HFFc6 (cell line): ENCODE data around the gene PAK4. TPM values are rescaled to one million over a fixed set of nuclear protein-coding genes. Genes with fewer than 3 reads are reported as not detected.

Source experiments
- DNase-seq: peaks from one replicate; pipeline ENCODE4 v3.0.0-alpha.2; 2018
- H3K27ac Mint-ChIP-seq: 2 replicates; pipeline ENCODE4 v1.8.0; 2020; ENCODE audit warnings: mild to moderate bottlenecking, mixed read lengths
- H3K27me3 Mint-ChIP-seq: 2 replicates; pipeline ENCODE4 v1.8.0; 2021; ENCODE audit warnings: mild to moderate bottlenecking, moderate library complexity, mixed read lengths; ENCODE audit not compliant: insufficient read depth
- H3K36me3 Mint-ChIP-seq: 2 replicates; pipeline ENCODE4 v1.8.0; 2021; ENCODE audit warnings: low read depth, mixed read lengths
- H3K4me1 Mint-ChIP-seq: 2 replicates; pipeline ENCODE4 v1.8.0; 2020; ENCODE audit warnings: low read depth, mixed read lengths
- H3K4me3 Mint-ChIP-seq: 2 replicates; pipeline ENCODE4 v1.8.0; 2020; ENCODE audit warnings: mild to moderate bottlenecking, moderate library complexity, mixed read lengths
- H3K9me3 Mint-ChIP-seq: 2 replicates; pipeline ENCODE4 v1.8.0; 2020; ENCODE audit warnings: mild to moderate bottlenecking, mixed read lengths
- total RNA-seq, 6 experiments: library from RNA; stranded (reverse); fragmentation: NEBNext Ultra II Directional; extraction: Animal tissue kit (Norgen Biotek cat#: 25700); gene quantifications; 2 replicates in 1 of 6; 3 replicates in 5 of 6; pipeline ENCODE4 v1.2.3, GENCODE V29; 2021
- TF ChIP-seq, protein P1 (sequence below): fragments of 200-600 bp; sonication (generic); IDR thresholded peaks from 2 replicates; pipeline ENCODE4 v1.5.0; 2021; ENCODE audit warnings: antibody characterized with exemption, mild to moderate bottlenecking

The PAK4 gene
- total RNA-seq, 6 experiments from 2014 or later: 35.4 to 40.4 (median 35.8) TPM

DNA sequence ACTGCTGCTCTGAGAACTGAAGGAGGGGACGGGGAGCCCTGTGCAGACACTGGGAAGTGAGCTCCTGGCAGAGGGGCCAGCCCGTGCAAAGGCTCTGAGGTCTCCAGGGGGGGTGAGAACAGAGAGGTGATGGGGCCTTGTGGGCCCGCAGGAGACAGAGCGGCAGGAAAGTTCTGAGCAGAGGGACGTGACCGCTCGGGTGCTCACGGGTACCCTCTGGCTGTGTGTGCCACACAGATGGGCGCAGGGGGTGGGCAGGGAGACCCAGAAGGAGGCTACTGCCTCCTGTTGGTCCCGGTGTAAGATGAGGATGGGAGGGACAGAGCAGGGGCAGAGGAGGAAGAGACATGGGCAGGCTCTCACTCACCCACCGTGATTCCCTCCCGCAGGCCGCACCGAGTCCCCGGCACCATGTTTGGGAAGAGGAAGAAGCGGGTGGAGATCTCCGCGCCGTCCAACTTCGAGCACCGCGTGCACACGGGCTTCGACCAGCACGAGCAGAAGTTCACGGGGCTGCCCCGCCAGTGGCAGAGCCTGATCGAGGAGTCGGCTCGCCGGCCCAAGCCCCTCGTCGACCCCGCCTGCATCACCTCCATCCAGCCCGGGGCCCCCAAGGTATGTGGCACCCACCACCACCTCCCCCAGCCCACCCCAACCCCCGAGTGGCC lies 43.7 kb downstream of the PAK4 start:
- H3K27me3 Mint-ChIP-seq: no peaks in the 10 kb centered on the region; the same call in 1 of the 2 replicates
- H3K36me3 Mint-ChIP-seq: no peaks in the 10 kb centered on the region; the same call in 1 of the 2 replicates
- DNase-seq: no peak
- H3K4me1 Mint-ChIP-seq: no peaks in the 10 kb centered on the region
- no peaks in the 10 kb centered on the region for H3K9me3 Mint-ChIP-seq
- TF ChIP-seq, protein P1, sequence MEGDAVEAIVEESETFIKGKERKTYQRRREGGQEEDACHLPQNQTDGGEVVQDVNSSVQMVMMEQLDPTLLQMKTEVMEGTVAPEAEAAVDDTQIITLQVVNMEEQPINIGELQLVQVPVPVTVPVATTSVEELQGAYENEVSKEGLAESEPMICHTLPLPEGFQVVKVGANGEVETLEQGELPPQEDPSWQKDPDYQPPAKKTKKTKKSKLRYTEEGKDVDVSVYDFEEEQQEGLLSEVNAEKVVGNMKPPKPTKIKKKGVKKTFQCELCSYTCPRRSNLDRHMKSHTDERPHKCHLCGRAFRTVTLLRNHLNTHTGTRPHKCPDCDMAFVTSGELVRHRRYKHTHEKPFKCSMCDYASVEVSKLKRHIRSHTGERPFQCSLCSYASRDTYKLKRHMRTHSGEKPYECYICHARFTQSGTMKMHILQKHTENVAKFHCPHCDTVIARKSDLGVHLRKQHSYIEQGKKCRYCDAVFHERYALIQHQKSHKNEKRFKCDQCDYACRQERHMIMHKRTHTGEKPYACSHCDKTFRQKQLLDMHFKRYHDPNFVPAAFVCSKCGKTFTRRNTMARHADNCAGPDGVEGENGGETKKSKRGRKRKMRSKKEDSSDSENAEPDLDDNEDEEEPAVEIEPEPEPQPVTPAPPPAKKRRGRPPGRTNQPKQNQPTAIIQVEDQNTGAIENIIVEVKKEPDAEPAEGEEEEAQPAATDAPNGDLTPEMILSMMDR: no peak
- H3K4me3 Mint-ChIP-seq: no peak overlapping the region
- no peak overlapping the region for H3K27ac Mint-ChIP-seq

DNA sequence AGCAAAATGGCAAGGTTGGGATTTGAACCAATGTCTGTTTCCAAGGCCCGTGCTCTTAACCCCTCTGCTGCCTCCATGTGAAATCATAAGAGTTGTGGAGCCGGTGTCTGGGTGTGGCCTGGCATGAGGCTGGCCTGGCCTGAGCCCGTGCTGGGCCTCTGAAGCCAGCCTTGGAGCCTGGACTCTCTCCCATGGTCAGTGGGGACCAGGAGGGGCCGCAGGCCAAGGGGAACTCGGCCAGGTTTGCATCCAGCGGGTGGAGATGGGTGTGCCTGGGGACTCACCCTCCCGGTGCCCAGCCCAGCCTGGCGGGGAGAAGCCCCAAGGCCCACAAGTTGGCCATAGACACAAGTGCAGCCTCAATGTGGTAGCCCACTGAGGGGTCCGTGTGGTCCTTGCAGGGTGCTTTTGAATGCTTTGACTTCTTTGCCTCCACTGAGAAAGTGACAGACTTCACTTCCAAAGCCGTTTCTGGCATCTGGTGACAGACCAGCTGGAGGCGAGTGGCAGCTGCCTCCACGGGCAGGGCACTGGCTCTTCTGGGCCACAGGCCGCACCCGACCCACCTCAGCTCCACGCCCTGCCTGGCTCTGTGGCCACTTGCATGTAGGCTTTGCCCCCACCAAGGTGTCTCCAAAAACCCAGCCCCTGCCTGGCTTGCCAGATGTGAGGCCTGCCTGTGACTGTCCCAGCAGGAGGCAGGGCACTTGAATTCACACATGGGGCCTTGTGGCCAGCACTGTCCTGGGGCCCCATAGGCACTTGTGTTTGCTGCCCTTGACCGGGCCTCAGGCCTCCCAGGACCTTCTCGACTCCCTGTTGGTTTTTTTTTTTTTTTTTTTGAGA lies 45.0 kb downstream of the PAK4 start:
- no peak for DNase-seq
- Mint-ChIP-seq H3K36me3 (no peaks in the 10 kb centered on the region; the same call in 1 of the 2 replicates), H3K4me3 (no peak overlapping the region), H3K27me3 (no peaks in the 10 kb centered on the region; the same call in 1 of the 2 replicates), H3K27ac (no peak overlapping the region), H3K9me3 (no peaks in the 10 kb centered on the region), H3K4me1 (no peaks in the 10 kb centered on the region)
- TF ChIP-seq, protein P1: no peak

DNA sequence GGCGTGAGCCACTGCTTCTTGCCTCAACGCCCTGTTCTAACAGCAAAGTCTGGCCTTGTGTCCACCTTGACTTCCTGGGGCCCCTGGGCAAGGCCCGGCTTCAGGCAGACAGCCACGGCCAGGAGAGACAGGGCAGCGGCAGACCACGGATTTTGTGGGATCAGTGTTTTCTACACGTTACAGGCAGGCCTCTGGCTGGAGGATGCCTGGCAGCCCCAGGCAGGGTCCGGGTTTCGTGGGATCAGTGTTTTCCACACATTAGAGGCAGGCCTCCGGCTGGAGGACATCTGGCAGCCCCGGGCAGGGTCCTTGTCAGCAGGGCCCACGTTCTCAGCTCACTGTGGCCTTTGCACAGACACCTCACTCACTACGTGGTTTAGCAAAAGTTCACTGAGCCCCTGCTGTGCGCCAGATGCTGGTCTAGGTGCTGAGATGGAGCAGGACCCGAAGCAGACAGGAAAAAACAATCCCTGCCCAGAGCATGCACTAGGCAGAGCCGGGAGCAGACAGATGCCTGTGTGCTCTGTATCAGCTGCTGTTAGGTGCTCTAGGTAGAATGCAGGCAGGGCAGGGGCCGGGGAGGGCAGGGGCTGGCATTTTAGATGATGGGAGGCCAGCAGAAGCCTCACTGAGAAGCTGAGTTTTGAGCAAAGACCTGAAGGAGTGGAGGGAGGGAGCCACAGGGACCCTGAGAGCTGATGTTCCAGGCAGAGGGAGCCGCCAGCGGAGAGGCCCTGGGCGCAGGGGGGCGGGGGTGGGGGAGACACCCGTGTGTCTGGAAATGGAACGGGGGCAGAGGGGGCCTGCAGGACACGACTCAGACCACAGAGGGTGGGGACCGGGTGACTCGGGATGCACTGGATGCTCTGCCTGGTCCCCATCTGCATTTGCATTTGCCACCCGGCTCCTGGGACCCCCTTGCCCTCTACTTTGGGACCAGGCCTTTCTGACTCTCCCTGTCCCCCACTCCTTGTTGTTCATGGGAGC lies 46.2 kb downstream of the PAK4 start:
- no peak for DNase-seq
- Mint-ChIP-seq H3K4me1 (no peaks in the 10 kb centered on the region), H3K36me3 (no peaks in the 10 kb centered on the region; the same call in 1 of the 2 replicates), H3K27ac (no peak overlapping the region), H3K27me3 (no peaks in the 10 kb centered on the region; the same call in 1 of the 2 replicates), H3K4me3 (no peak overlapping the region), H3K9me3 (no peaks in the 10 kb centered on the region)
- TF ChIP-seq, protein P1: no peak

DNA sequence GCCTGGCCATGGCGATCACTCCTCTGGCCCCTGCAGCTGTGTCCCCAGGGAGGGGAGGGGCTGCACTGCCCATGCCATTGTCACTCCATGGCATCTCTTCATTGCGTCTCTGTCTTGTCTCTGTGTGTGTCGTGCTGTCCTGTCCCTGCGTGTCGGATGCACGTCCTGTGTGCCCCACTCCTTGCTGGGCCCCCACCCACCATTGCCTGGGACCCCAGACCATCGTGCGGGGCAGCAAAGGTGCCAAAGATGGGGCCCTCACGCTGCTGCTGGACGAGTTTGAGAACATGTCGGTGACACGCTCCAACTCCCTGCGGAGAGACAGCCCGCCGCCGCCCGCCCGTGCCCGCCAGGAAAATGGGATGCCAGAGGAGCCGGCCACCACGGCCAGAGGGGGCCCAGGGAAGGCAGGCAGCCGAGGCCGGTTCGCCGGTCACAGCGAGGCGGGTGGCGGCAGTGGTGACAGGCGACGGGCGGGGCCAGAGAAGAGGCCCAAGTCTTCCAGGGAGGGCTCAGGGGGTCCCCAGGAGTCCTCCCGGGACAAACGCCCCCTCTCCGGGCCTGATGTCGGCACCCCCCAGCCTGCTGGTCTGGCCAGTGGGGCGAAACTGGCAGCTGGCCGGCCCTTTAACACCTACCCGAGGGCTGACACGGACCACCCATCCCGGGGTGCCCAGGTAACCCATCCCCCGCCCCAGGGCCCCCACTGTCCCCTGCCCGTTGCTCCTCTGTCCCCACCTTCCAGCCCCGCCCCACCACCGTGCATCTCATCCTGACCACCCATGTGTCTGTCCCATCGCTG lies 47.3 kb downstream of the PAK4 start:
- TF ChIP-seq, protein P1: no peak
- no peaks in the 10 kb centered on the region for H3K4me1 Mint-ChIP-seq
- no peak for DNase-seq
- H3K4me3 Mint-ChIP-seq: no peak overlapping the region
- no peak overlapping the region for H3K27ac Mint-ChIP-seq
- no peaks in the 10 kb centered on the region for H3K9me3 Mint-ChIP-seq
- H3K27me3 Mint-ChIP-seq: no peaks in the 10 kb centered on the region; the same call in 1 of the 2 replicates
- H3K36me3 Mint-ChIP-seq: no peaks in the 10 kb centered on the region; the same call in 1 of the 2 replicates
